ENCODE results near the gene COMMD7. TPM values are rescaled to one million over a fixed set of nuclear protein-coding genes. Genes with fewer than 3 reads are reported as not detected.
A peak's percentile ranks its signal among the peaks of the same experiment; 100 is the strongest.
"Not testable (repeated sequence)": the region's sequence is repeated elsewhere in the genome, so short reads cannot be mapped to it uniquely, and the experiment has no call there.

The COMMD7 gene
- total RNA-seq, 1 donor = 49.3 TPM

DNA sequence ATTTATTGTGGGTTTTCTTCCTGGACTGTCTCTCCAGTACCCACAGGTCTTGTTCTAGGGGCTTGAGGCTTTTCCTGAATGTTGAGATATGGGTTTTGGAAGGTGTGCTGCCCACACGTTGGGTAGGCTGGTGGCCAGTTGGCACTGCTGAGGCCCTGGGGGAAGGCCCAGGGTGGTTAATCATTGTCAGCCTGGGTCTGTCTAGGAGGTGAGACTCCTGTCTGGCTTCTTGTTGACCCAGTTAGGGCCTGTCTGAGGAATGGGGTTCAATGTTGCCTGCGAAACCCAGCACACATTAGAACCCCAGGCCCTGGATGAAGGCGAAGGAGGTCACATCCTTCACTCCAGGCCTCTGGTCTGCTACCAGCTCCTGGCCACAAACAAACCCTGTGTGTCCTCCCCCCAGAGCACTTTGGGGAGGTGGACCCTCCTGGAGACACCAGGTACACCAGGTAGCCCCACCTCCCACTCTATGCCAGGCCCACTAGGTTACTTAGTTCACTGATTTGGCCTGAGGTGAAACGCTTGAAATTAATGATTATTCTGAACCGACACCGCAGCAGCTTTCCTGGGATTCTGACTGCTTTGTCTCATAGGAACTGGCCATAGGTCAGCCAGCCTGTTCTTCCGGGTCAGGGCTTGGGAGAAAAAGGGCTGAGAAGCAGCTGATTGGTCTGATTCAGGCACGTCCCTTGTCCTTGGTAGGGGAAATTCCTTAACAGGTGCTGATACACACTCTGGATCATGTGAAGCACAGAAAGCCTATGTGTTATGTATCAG, 34.1 kb upstream of the COMMD7 start:
- peak; percentile 10 for DNase-seq (ENCODE audit: low read depth)
- TF ChIP-seq, protein P1, sequence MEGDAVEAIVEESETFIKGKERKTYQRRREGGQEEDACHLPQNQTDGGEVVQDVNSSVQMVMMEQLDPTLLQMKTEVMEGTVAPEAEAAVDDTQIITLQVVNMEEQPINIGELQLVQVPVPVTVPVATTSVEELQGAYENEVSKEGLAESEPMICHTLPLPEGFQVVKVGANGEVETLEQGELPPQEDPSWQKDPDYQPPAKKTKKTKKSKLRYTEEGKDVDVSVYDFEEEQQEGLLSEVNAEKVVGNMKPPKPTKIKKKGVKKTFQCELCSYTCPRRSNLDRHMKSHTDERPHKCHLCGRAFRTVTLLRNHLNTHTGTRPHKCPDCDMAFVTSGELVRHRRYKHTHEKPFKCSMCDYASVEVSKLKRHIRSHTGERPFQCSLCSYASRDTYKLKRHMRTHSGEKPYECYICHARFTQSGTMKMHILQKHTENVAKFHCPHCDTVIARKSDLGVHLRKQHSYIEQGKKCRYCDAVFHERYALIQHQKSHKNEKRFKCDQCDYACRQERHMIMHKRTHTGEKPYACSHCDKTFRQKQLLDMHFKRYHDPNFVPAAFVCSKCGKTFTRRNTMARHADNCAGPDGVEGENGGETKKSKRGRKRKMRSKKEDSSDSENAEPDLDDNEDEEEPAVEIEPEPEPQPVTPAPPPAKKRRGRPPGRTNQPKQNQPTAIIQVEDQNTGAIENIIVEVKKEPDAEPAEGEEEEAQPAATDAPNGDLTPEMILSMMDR (IDR thresholded peaks at IDR 0.05; ENCODE audit: insufficient read depth, low read length) = no peak
- H3K4me3 ChIP-seq (ENCODE audit: low read depth, low read length) = no peak overlapping the region

DNA sequence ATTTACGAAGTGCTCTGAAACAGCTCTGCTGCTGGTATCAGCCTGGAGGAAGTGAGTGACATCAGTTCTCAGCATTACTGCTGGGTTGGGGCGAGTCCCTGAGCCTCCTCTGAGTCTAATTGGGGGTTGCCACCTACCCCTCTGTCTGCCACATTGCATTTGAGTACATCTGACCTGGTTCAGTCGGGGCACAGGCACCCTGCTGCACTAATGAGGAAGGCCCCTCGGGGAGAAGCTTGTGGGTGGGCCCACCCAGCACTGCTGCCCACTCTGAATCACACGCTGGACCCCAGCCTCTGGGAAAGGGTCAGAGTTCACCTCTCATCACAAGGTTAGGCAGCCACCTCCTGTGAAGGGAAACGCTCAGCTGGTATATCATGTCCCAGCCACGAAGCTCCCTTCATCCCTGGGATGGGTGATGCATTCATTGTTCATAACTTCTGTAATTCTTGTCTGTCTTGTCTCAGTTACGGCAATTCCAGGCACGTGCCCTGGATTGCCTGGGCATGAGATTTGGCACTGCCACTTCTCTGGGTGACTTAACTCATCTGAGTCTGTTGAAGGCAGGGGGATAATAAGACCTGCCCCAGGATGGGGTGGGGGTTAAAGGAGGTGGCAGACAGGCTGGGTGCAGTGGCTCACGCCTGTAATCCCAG, 32.2 kb upstream of the COMMD7 start:
- no peak overlapping the region for H3K4me3 ChIP-seq (ENCODE audit: low read depth, low read length)
- no peak for DNase-seq (ENCODE audit: low read depth)
- TF ChIP-seq, protein P1 (IDR thresholded peaks at IDR 0.05; ENCODE audit: insufficient read depth, low read length) = no peak

DNA sequence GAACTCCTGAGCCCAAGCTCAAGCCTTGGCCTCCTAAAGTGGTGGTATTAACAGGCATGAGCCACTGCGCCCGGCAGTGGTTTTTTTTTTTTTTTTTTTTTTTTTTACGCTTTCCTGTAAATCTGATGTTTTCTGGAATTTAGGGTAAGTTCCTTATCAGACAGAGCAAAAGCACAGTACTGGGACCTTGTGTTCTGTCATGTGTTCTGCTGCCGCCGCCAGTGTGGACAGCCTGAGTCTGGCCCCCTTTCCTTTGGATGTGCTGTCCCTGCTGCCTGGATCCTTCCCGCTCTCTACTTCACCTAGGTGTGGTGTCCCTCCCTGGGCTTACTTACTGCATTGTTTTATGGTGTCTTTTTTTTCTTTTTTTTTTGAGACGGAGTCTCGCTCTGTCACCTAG, 30.6 kb upstream of the COMMD7 start:
- TF ChIP-seq, protein P1 (IDR thresholded peaks at IDR 0.05; ENCODE audit: insufficient read depth, low read length) = no peak
- no peak for DNase-seq (ENCODE audit: low read depth)
- no peak overlapping the region for H3K4me3 ChIP-seq (ENCODE audit: low read depth, low read length)

DNA sequence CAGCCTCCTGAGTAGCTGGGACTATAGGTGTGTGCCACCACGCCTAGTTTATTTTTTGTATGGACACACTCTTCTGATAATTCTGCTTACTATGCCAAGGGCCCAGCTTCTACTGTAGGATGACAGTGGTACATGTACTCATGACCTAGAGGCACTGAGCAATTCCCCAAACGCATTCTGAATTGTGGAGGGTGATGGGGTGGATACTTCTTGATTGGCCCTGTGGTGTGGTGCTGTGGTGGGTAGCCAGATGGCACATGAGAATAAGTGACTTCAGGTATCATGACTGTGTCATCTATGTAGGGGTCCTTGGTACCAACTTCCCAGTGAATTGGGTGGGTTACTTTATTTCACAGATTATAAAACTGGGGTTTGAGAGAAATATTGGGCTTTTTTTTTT, 30.0 kb upstream of the COMMD7 start:
- DNase-seq (ENCODE audit: low read depth) = no peak
- TF ChIP-seq, protein P1 (IDR thresholded peaks at IDR 0.05; ENCODE audit: insufficient read depth, low read length) = no peak
- no peak overlapping the region for H3K4me3 ChIP-seq (ENCODE audit: low read depth, low read length)

DNA sequence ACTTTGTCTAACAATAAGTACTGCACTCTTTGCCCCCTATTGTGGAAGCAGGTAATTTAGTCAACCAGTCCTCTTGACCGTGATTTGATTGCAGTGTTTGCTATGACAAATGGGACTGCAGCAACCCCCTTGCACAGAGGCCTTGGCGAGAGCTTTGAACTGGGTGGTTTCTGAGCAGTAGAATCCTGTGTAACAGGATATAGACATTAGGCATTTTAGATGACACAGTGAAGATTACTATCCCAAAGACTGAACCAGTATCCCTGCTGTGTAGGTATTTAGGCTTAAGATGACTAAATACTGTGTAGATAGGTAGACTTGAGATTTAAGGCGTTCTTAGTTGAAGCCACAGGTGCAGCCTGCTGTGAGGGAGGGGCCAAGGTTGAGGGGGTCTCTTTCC, 28.8 kb upstream of the COMMD7 start:
- no peak overlapping the region for H3K4me3 ChIP-seq (ENCODE audit: low read depth, low read length)
- no peak for DNase-seq (ENCODE audit: low read depth)
- TF ChIP-seq, protein P1 (IDR thresholded peaks at IDR 0.05; ENCODE audit: insufficient read depth, low read length) = no peak

DNA sequence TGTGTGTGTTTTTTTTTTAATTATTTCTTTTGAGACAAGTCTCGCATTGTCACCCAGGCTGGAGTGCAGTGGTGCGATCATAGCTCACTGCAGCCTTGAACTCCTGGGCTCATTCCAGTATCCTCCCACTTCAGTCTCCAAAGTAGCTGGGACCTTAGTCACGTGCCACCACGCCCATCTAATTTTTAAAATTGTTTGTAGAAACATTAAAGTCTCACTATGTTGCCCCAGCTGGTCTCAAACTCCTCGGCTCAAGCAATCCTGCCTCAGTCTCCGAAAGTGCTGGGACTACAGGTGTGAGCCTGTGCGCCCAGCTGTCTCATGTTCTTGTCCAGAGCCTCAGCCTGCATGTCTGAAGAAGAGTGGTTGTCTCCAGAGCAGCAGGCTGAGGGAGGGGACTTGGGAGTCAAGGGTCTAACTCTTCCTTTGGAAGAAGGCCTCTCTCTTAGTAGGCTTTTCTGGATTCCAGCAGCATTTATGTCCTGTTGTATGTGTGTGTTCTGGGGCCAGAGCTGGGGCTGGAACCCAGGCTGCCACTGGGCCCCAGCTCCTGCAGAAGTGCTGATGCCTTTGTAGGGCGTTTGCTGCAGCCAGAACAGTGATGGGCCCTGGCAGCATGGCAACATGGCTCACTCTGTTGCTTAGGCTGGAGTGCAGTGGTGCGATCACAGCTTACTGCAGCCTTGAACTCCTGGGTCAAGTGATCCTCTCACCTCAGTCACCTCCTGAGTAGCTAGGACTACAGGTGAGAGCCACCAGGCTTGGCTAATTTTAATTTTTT, 24.3 kb upstream of the COMMD7 start:
- H3K4me3 ChIP-seq (ENCODE audit: low read depth, low read length) = no peak overlapping the region
- TF ChIP-seq, protein P1 (IDR thresholded peaks at IDR 0.05; ENCODE audit: insufficient read depth, low read length) = no peak
- DNase-seq (ENCODE audit: low read depth) = no peak

DNA sequence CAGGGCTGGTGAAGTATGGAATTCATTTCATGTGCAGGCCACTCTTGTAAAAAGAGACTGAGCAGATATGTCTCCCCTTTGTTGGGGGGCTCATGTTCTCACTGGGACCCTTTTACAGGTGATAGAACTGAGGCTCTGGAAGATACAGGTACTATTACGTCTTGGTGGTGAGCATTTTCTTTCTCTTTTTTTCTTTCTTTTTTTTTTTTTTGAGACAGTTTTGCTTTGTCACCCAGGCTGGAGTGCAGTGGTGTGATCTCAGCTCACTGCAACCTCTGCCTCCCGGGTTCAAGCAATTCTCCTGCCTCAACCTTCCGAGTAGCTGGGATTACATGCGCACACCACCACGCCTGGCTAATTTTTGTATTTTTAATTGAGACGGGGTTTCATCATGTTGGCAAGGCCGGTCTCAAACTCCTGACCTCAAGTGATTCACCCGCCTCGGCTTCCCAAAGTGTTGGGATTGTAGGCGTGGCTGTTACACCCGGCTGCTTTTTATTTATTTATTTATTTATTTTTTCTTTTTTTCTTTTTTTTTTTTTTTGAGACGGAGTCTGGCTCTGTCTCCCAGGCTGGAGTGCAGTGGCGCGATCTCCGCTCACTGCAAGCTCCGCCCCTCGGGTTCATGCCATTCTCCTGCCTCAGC, 22.1 kb upstream of the COMMD7 start:
- not testable (repeated sequence) for H3K4me3 ChIP-seq (ENCODE audit: low read depth, low read length); DNase-seq (ENCODE audit: low read depth)
